A549 treated with Mapracorat at 1 μM for 4 hours (cell line): ENCODE results near the gene DHRS2. TPM values are rescaled to one million over a fixed set of nuclear protein-coding genes. Genes with fewer than 3 reads are reported as not detected.

Source experiments
- total RNA-seq: library from RNA; stranded (reverse); fragments of 200-300 nt; extraction: Qiagen RNA extraction; gene quantifications from 5 replicates; pipeline ENCODE4 v1.2.3, GENCODE V29; 2022

The DHRS2 gene
- total RNA-seq: 5.4 to 8.5 TPM (median 6.2 TPM) in 5 replicates

GRCh38 chr14:23636317-23637211, at the start of gene DHRS2:
TSS of gene DHRS2 (plus strand) at chr14:23636364. CDS start at chr14:23638865, 2,501 bp downstream.

Other genes starting within 250 kb of the DHRS2 start
- 0.03 to 0.11 TPM (median 0.06 TPM) in 4 of 5 replicates, not detected in the other for gene MYH6, start 228.1 kb upstream of the DHRS2 start, total RNA-seq
- gene MYH7, start 200.7 kb upstream of the DHRS2 start, total RNA-seq: not detected in 5 replicates
- 56.7 to 74.9 TPM (median 61.2 TPM) in 5 replicates for gene NGDN, start 166.7 kb upstream of the DHRS2 start, total RNA-seq
- gene ZFHX2, start 84.6 kb upstream of the DHRS2 start, total RNA-seq: 0.47 to 0.95 TPM (median 0.81 TPM) in 5 replicates
- 12.6 to 14.9 TPM (median 13.7 TPM) in 5 replicates for gene THTPA, start 80.1 kb upstream of the DHRS2 start, total RNA-seq
- gene AP1G2, start 68.6 kb upstream of the DHRS2 start, total RNA-seq: 41.8 to 55.8 TPM (median 48.2 TPM) in 5 replicates
- gene JPH4, start 57.6 kb upstream of the DHRS2 start, total RNA-seq: 0.05 to 0.06 TPM (median 0.06 TPM) in 3 of 5 replicates, not detected in the others